ENCODE data around the gene SPTSSA.

SPTSSA gene

GRCh38 chr14:34472706-34473279 is 10.8 kb upstream of the SPTSSA start:
- Histone ChIP-seq H3K4me1 (ENCODE audit: control extremely low read depth in 1 of 4, control insufficient read depth in 4 of 4, insufficient read depth in 4 of 4, low read length in 3 of 4) (no peaks in the 10 kb centered on the region), H3K27me3 (replicated peaks in 2 of 5; ENCODE audit: control insufficient read depth in 4 of 5, insufficient read depth in 5 of 5, low read length in 4 of 5) (peaks cover 0 to 1% (median 0%) of the 10 kb centered on the region in 5 experiments), H3K27ac (ENCODE audit: insufficient read depth in 1 of 2, low read depth in 1 of 2, low read length in 2 of 2, poor library complexity in 1 of 2, severe bottlenecking in 2 of 2) (no peak overlapping the region), H3K9me3 (ENCODE audit: control extremely low read depth in 1 of 5, control insufficient read depth in 4 of 5, insufficient read depth in 2 of 5, low read depth in 1 of 5, low read length in 4 of 5) (no peaks in the 10 kb centered on the region), H3K36me3 (ENCODE audit: control insufficient read depth in 4 of 4, insufficient read depth in 4 of 4, low read length in 3 of 4) (no peaks in the 10 kb centered on the region), H3K4me3 (ENCODE audit: control insufficient read depth in 1 of 7, extremely low read depth in 1 of 7, insufficient read depth in 4 of 7, low read depth in 2 of 7, low read length in 6 of 7) (no peak overlapping the region)
- ChIA-PET CTCF (interaction anchor here (0.9 kb wide), 1 partner anchor 11 kb away, joined by 3 read pairs; no protein-coding TSS in a partner anchor), POLR2A (interaction anchor here (0.6 kb wide), 1 partner anchor 30 kb away, joined by 3 read pairs; no protein-coding TSS in a partner anchor)
- 89% methylated on average over 5 of the region's 6 CpGs for WGBS (ENCODE audit: insufficient coverage)
- DNase-seq, result no peak

GRCh38 chr14:34470319-34470718 is 8.3 kb upstream of the SPTSSA start:
- no peak overlapping the region for H3K4me3 ChIP-seq (ENCODE audit: control insufficient read depth in 1 of 7, extremely low read depth in 1 of 7, insufficient read depth in 4 of 7, low read depth in 2 of 7, low read length in 6 of 7)
- ChIA-PET POLR2A (no interaction called here), CTCF (no interaction called here)
- peaks cover 0 to 1% (median 0%) of the 10 kb centered on the region in 5 experiments for H3K27me3 ChIP-seq (replicated peaks in 2 of 5; ENCODE audit: control insufficient read depth in 4 of 5, insufficient read depth in 5 of 5, low read length in 4 of 5)
- no peak overlapping the region for H3K27ac ChIP-seq (ENCODE audit: insufficient read depth in 1 of 2, low read depth in 1 of 2, low read length in 2 of 2, poor library complexity in 1 of 2, severe bottlenecking in 2 of 2)
- peaks cover 5 to 8% (median 6%) of the 10 kb centered on the region in 4 experiments for H3K4me1 ChIP-seq (ENCODE audit: control extremely low read depth in 1 of 4, control insufficient read depth in 4 of 4, insufficient read depth in 4 of 4, low read length in 3 of 4)
- H3K36me3 ChIP-seq (ENCODE audit: control insufficient read depth in 4 of 4, insufficient read depth in 4 of 4, low read length in 3 of 4), result no peaks in the 10 kb centered on the region
- H3K9me3 ChIP-seq (ENCODE audit: control extremely low read depth in 1 of 5, control insufficient read depth in 4 of 5, insufficient read depth in 2 of 5, low read depth in 1 of 5, low read length in 4 of 5), result no peaks in the 10 kb centered on the region
- DNase-seq, result no peak

DNA sequence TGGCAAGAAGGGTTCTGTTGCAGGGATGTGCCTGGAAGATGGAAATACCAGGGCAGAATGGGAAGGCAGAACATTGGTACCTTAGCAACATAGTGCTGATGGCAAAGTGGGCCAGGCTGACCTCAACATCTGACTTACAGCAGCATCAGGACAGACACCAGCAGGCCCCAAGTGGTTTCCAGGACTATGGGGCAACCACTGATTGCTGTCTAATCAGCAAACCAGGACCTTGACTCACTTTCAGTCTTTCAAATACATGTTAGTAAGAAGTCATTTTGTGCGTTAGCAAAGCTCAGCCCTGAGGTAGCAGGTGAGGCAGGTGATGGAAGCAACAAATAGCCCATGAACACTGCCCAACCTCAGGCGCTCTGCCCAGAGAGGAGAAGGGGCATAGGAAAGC is 4.7 kb upstream of the SPTSSA start:
- no peaks in the 10 kb centered on the region for H3K9me3 ChIP-seq (ENCODE audit: control extremely low read depth in 1 of 5, control insufficient read depth in 4 of 5, insufficient read depth in 2 of 5, low read depth in 1 of 5, low read length in 4 of 5)
- ChIA-PET POLR2A (no interaction called here), CTCF (no interaction called here)
- H3K4me3 ChIP-seq (ENCODE audit: control insufficient read depth in 1 of 7, extremely low read depth in 1 of 7, insufficient read depth in 4 of 7, low read depth in 2 of 7, low read length in 6 of 7), result no peak overlapping the region
- H3K4me1 ChIP-seq (ENCODE audit: control extremely low read depth in 1 of 4, control insufficient read depth in 4 of 4, insufficient read depth in 4 of 4, low read length in 3 of 4), result peaks cover 5 to 17% (median 12%) of the 10 kb centered on the region in 4 experiments
- H3K36me3 ChIP-seq (ENCODE audit: control insufficient read depth in 4 of 4, insufficient read depth in 4 of 4, low read length in 3 of 4), result no peaks in the 10 kb centered on the region
- WGBS (ENCODE audit: insufficient coverage), result no CpG with 5 or more reads among the region's 2 CpGs
- no peak for DNase-seq
- H3K27me3 ChIP-seq (replicated peaks in 2 of 5; ENCODE audit: control insufficient read depth in 4 of 5, insufficient read depth in 5 of 5, low read length in 4 of 5), result no peaks in the 10 kb centered on the region
- H3K27ac ChIP-seq (ENCODE audit: insufficient read depth in 1 of 2, low read depth in 1 of 2, low read length in 2 of 2, poor library complexity in 1 of 2, severe bottlenecking in 2 of 2), result no peak overlapping the region

- Histone ChIP-seq H3K27me3 (replicated peaks in 2 of 5; ENCODE audit: control insufficient read depth in 4 of 5, insufficient read depth in 5 of 5, low read length in 4 of 5) (no peaks in the 10 kb centered on the region), H3K36me3 (ENCODE audit: control insufficient read depth in 4 of 4, insufficient read depth in 4 of 4, low read length in 3 of 4) (no peaks in the 10 kb centered on the region), H3K9me3 (ENCODE audit: control extremely low read depth in 1 of 5, control insufficient read depth in 4 of 5, insufficient read depth in 2 of 5, low read depth in 1 of 5, low read length in 4 of 5) (no peaks in the 10 kb centered on the region), H3K4me1 (ENCODE audit: control extremely low read depth in 1 of 4, control insufficient read depth in 4 of 4, insufficient read depth in 4 of 4, low read length in 3 of 4) (peaks cover 15 to 30% (median 22%) of the 10 kb centered on the region in 4 experiments), H3K4me3 (ENCODE audit: control insufficient read depth in 1 of 7, extremely low read depth in 1 of 7, insufficient read depth in 4 of 7, low read depth in 2 of 7, low read length in 6 of 7) (peak overlapping the region in 3 of 7 experiments; percentile 20 to 45 (median 35)), H3K27ac (ENCODE audit: insufficient read depth in 1 of 2, low read depth in 1 of 2, low read length in 2 of 2, poor library complexity in 1 of 2, severe bottlenecking in 2 of 2) (no peak overlapping the region)
- ChIA-PET CTCF (interaction anchor here (1.2 to 1.4 kb wide), 2 partner anchors 33 to 101 kb away, joined by 3 to 7 read pairs; no protein-coding TSS in a partner anchor), POLR2A (no interaction called here)
- DNase-seq, result peak; percentile 38 to 79 (median 78)
- 0% methylated on average over 2 of the region's 2 CpGs for WGBS (ENCODE audit: insufficient coverage)
These were observed 3.2 kb upstream of the SPTSSA start for GRCh38 chr14:34465069-34465859.

DNA sequence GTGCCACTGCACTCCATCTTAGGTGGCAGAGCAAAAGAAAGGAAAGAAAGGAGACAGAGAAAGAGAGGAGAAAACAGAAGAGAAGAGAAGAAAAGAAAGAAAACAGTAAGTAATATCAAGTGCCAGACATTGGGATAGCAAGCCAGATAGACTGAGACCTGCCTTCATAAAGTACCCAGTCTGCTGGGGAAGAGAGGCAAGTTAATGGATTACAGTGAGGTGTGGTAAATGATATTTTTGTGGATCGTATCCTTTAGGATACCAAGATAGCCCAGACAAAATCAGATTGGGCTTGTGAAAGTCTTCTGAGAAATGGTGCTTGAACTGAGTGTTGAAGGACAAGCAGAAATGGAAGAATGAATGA is 1.5 kb upstream of the SPTSSA start:
- no peak for DNase-seq
- POLR2A ChIA-PET, result no interaction called here
- H3K4me1 ChIP-seq (ENCODE audit: control extremely low read depth in 1 of 4, control insufficient read depth in 4 of 4, insufficient read depth in 4 of 4, low read length in 3 of 4), result peaks cover 15 to 34% (median 24%) of the 10 kb centered on the region in 4 experiments
- no peaks in the 10 kb centered on the region for H3K36me3 ChIP-seq (ENCODE audit: control insufficient read depth in 4 of 4, insufficient read depth in 4 of 4, low read length in 3 of 4)
- H3K27me3 ChIP-seq (replicated peaks in 2 of 5; ENCODE audit: control insufficient read depth in 4 of 5, insufficient read depth in 5 of 5, low read length in 4 of 5), result no peaks in the 10 kb centered on the region
- no peak overlapping the region for H3K4me3 ChIP-seq (ENCODE audit: control insufficient read depth in 1 of 7, extremely low read depth in 1 of 7, insufficient read depth in 4 of 7, low read depth in 2 of 7, low read length in 6 of 7)
- 100% methylated on average over 1 of the region's 1 CpG for WGBS (ENCODE audit: insufficient coverage)
- H3K9me3 ChIP-seq (ENCODE audit: control extremely low read depth in 1 of 5, control insufficient read depth in 4 of 5, insufficient read depth in 2 of 5, low read depth in 1 of 5, low read length in 4 of 5), result no peaks in the 10 kb centered on the region
- no peak overlapping the region for H3K27ac ChIP-seq (ENCODE audit: insufficient read depth in 1 of 2, low read depth in 1 of 2, low read length in 2 of 2, poor library complexity in 1 of 2, severe bottlenecking in 2 of 2)
- CTCF ChIA-PET, result no interaction called here

DNA sequence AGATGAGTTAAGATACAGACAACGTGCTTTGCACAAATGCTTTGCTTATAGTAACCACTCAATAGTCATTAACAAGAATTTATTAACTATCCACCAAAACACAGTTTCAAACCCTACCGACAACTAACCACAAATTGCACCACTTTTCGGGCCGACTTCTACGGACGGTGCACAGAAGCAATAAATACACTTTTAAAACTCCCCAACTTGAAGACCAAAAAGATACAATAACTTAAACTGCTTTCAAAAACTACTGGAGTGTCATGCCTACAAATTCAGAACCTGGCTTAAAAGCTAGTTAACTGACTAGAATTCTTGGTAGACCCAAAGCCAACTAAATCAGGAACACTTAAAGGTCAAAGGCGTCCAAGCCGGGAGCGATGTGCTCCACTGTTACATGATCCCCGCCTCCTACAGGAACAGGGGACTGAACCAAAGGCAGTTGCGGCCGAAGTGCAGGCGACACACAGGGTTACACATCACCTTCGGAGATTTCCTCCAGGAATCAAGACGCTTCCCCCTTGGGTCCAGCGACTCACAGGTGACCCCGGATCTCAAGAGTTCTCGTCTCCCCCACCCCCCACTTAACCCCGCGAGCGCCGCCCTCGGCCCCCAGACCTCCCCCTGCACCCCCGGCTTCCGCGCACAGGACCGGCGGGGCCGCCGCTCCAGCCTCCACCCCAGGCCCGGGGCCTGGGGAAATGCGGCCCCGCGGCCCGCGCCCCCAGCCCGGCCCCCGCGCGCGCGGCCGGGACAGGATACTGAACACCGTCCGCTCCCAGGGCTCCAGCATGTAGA is 507 bp downstream of the SPTSSA start:
- Histone ChIP-seq H3K36me3 (ENCODE audit: control insufficient read depth in 4 of 4, insufficient read depth in 4 of 4, low read length in 3 of 4) (no peaks in the 10 kb centered on the region), H3K4me1 (ENCODE audit: control extremely low read depth in 1 of 4, control insufficient read depth in 4 of 4, insufficient read depth in 4 of 4, low read length in 3 of 4) (peaks cover 15 to 34% (median 24%) of the 10 kb centered on the region in 4 experiments), H3K9me3 (ENCODE audit: control extremely low read depth in 1 of 5, control insufficient read depth in 4 of 5, insufficient read depth in 2 of 5, low read depth in 1 of 5, low read length in 4 of 5) (no peaks in the 10 kb centered on the region), H3K4me3 (ENCODE audit: control insufficient read depth in 1 of 7, extremely low read depth in 1 of 7, insufficient read depth in 4 of 7, low read depth in 2 of 7, low read length in 6 of 7) (peak overlapping the region; percentile 55 to 93 (median 81)), H3K27ac (ENCODE audit: insufficient read depth in 1 of 2, low read depth in 1 of 2, low read length in 2 of 2, poor library complexity in 1 of 2, severe bottlenecking in 2 of 2) (peak overlapping the region; percentile 54 to 77), H3K27me3 (replicated peaks in 2 of 5; ENCODE audit: control insufficient read depth in 4 of 5, insufficient read depth in 5 of 5, low read length in 4 of 5) (no peaks in the 10 kb centered on the region)
- ChIA-PET CTCF (interaction anchor here (0.8 kb wide), 1 partner anchor 11 kb away, joined by 3 read pairs; no protein-coding TSS in a partner anchor), POLR2A (interaction anchor here (0.6 kb wide), 1 partner anchor 109 kb away, joined by 5 read pairs; no protein-coding TSS in a partner anchor)
- under 1% methylated on average over 24 of the region's 45 CpGs for WGBS (ENCODE audit: insufficient coverage)
- DNase-seq, result peak; percentile 19 to 46 (median 34)

Data from common myeloid progenitor, CD34-positive (primary cell).